Thyroid gland (tissue), 4 donors: ENCODE data around the gene LIMS2. TPM values are rescaled to one million over a fixed set of nuclear protein-coding genes. Genes with fewer than 3 reads are reported as not detected.

Source experiments
- DNase-seq, 2 donors: peaks; one replicate each; pipeline ENCODE4 v3.0.0-alpha.2; 2019
- H3K27ac ChIP-seq, 3 donors: fragments of 200-600 bp; sonication (generic); 1 replicate in 2 of 3; 2 replicates in 1 of 3; pipeline ENCODE4 v1.5.1; 2016 to 2019; ENCODE audit warnings: mild to moderate bottlenecking in 1 of 3, moderate library complexity in 1 of 3
- H3K27me3 ChIP-seq: fragments of 200-600 bp; sonication (generic); one replicate; pipeline ENCODE4 v1.5.1; 2019
- H3K36me3 ChIP-seq, 2 donors: fragments of 200-600 bp; sonication (generic); one replicate each; pipeline ENCODE4 v1.5.1; 2016 to 2019
- H3K4me1 ChIP-seq, 2 donors: fragments of 200-600 bp; sonication (generic); one replicate each; pipeline ENCODE4 v1.5.1; 2017 to 2019
- H3K4me3 ChIP-seq, 3 donors: fragments of 200-600 bp; sonication (generic); replicated peaks in 1 of 3; 1 replicate in 2 of 3; 2 replicates in 1 of 3; pipeline ENCODE4 v1.5.1; 2016; ENCODE audit warnings: mild to moderate bottlenecking in 1 of 3
- H3K9me3 ChIP-seq: fragments of 200-600 bp; sonication (generic); one replicate; pipeline ENCODE4 v1.5.1; 2017
- POLR2A ChIP-seq, 2 donors: fragments of 450-650 bp; IDR thresholded peaks; one replicate each; pipeline ENCODE4 v1.6.1; 2017; ENCODE audit warnings: antibody characterized with exemption in 2 of 2, mild to moderate bottlenecking in 2 of 2, moderate library complexity in 1 of 2
- WGBS, 2 donors: methylation state at CpG; one replicate each; pipeline ENCODE4 v1.1.5; 2017; 5-methylcytosine and 5-hydroxymethylcytosine counted together
- intact Hi-C: fragments of 100-400 bp; cut with DNase I; formaldehyde crosslinking; loops from one replicate; pipeline ENCODE4 v1.15.1; 2023
- total RNA-seq, 4 donors: library from RNA; depleted of rRNA; stranded (reverse); fragments of >200 nt; gene quantifications; one replicate each; pipeline ENCODE4 v1.2.3, GENCODE V29; 2016
- TF ChIP-seq, protein P1 (sequence below), 6 experiments: fragments of 200-600 bp in 3 of 6; fragments of 450-650 bp in 3 of 6; sonication (generic) in 3 of 6; IDR thresholded peaks; one replicate each; pipeline ENCODE4 v1.5.1; 2016 to 2019; ENCODE audit warnings: antibody characterized with exemption in 6 of 6, mild to moderate bottlenecking in 2 of 6, inconsistent platforms in 1 of 6, moderate library complexity in 1 of 6

The LIMS2 gene
- total RNA-seq, 4 donors from 2014 or later = 9.1 to 27.8 (median 14.2) TPM

- no peaks in the 10 kb centered on the region for H3K27me3 ChIP-seq
- intact Hi-C loops = no loop called here
- 87 to 91% methylated on average over 17 of the region's 17 CpGs for WGBS, 2 donors
Observed at GRCh38 chr2:127597046-127597983, 78.0 kb downstream of the LIMS2 start.

DNA sequence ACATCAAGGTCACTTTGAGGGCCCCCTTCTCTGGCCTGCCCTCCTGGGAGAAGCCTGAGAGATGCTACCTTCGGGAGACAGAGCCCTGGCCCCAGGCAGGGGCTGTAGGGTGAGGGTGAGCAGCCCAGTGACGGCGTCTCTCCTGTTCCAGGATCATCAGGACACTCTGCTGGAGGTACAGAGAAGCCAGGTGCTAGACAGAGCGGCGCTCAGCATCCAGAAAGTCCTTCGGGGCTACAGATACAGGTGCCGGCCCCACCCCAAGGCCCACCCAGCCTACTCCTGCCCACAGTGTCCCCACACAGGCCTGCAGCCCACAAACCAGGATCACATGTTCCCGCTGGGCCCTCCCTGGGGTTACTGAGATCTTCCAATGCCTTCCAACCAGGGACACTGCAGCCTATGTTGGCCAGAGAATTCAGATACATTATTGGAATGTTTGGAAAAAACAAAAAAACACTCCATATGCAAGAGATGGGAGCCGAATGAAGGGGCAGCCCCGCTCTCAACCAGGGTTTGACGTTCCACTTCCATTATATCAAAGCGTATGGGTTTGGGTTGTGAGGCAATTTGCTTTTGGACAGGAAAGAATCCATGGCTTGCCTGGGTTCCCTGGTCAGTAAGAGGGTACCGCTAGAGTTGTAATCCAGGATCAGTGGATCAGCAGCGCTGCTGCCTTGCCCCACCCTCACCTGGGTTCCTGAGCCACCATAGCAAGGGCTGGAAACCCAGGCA is 78.9 kb downstream of the LIMS2 start:
- Histone ChIP-seq H3K9me3 (no peaks in the 10 kb centered on the region), H3K4me3 (no peak overlapping the region), H3K4me1 (no peaks in the 10 kb centered on the region), H3K27ac (no peak overlapping the region), H3K36me3 (no peaks in the 10 kb centered on the region), H3K27me3 (no peaks in the 10 kb centered on the region)
- 93 to 94% methylated on average over 9 to 11 of the region's 14 CpGs for WGBS, 2 donors
- TF ChIP-seq POLR2A (IDR thresholded peaks at IDR 0.05) = no peak
- TF ChIP-seq, protein P1, sequence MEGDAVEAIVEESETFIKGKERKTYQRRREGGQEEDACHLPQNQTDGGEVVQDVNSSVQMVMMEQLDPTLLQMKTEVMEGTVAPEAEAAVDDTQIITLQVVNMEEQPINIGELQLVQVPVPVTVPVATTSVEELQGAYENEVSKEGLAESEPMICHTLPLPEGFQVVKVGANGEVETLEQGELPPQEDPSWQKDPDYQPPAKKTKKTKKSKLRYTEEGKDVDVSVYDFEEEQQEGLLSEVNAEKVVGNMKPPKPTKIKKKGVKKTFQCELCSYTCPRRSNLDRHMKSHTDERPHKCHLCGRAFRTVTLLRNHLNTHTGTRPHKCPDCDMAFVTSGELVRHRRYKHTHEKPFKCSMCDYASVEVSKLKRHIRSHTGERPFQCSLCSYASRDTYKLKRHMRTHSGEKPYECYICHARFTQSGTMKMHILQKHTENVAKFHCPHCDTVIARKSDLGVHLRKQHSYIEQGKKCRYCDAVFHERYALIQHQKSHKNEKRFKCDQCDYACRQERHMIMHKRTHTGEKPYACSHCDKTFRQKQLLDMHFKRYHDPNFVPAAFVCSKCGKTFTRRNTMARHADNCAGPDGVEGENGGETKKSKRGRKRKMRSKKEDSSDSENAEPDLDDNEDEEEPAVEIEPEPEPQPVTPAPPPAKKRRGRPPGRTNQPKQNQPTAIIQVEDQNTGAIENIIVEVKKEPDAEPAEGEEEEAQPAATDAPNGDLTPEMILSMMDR (IDR thresholded peaks at IDR 0.05) = no peak
- DNase-seq = no peak
- intact Hi-C loops = no loop called here

More at GRCh38 chr2:127597046-127597983, 78.0 kb downstream of the LIMS2 start:
- Histone ChIP-seq H3K9me3 (no peaks in the 10 kb centered on the region), H3K27ac (no peak overlapping the region), H3K4me3 (no peak overlapping the region), H3K36me3 (no peaks in the 10 kb centered on the region), H3K4me1 (no peaks in the 10 kb centered on the region)
- TF ChIP-seq POLR2A (IDR thresholded peaks at IDR 0.05) = no peak
- TF ChIP-seq, protein P1 (IDR thresholded peaks at IDR 0.05) = no peak
- DNase-seq = no peak

- Histone ChIP-seq H3K27me3 (no peaks in the 10 kb centered on the region), H3K27ac (no peak overlapping the region), H3K4me3 (no peak overlapping the region), H3K4me1 (no peaks in the 10 kb centered on the region), H3K36me3 (no peaks in the 10 kb centered on the region), H3K9me3 (no peaks in the 10 kb centered on the region)
- 88 to 94% methylated on average over 10 of the region's 10 CpGs for WGBS, 2 donors
- no peak for DNase-seq
- TF ChIP-seq, protein P1 (IDR thresholded peaks at IDR 0.05) = no peak
- TF ChIP-seq POLR2A (IDR thresholded peaks at IDR 0.05) = no peak
- intact Hi-C loops = no loop called here
Observed at GRCh38 chr2:127594116-127594591, 81.2 kb downstream of the LIMS2 start.

DNA sequence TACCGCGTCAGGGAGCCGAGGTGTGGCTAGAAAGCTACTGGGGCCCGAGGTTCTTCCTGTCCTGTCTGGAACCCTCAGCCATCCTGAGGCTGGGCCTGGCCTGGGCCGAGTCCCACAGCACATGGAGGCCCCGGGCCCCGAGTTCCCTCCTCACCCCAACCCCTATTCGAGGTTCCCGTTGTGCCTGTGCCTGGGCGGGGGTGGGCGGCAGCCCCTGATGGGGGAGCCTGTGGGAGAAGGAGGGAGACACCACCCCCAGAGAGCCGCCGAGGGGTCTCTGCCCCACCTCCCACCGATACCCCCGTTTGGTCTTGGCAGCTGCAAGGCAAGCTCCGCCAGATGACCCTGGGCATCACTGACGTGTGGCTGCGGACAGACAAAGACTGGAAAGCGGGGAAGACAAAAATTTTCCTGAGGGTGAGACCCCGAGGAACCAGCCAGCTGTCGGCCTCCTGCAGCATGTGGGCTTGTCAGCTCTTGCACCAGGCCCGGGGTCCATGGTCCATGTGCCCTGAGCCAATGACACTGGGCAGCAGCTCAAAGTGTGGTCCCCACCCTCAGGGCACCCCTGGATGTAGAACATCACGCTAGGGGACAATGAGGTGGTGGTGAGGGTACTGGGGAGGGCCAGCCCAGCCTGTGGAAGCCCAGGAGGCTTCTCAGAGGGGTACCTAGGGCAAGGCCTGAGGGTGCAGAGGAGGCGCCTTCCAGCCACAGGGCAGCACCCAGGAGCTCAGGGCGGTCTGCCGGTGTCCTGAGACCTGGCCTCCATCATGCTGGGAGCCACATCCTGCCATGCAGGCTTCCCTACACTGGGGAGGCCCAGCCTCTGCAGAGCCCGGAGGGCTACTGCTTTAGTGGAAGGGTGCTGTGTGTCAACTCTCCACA is 81.9 kb downstream of the LIMS2 start:
- no peak overlapping the region for H3K4me3 ChIP-seq
- H3K36me3 ChIP-seq = no peaks in the 10 kb centered on the region
- H3K27me3 ChIP-seq = no peaks in the 10 kb centered on the region
- H3K4me1 ChIP-seq = no peaks in the 10 kb centered on the region
- TF ChIP-seq, protein P1 (IDR thresholded peaks at IDR 0.05) = no peak
- no peak for TF ChIP-seq POLR2A (IDR thresholded peaks at IDR 0.05)
- intact Hi-C loops = no loop called here
- 93 to 94% methylated on average over 18 to 19 of the region's 27 CpGs for WGBS, 2 donors
- no peaks in the 10 kb centered on the region for H3K9me3 ChIP-seq
- no peak for DNase-seq
- H3K27ac ChIP-seq = no peak overlapping the region
